ENCODE measurements around the gene OR5M8.

OR5M8 gene

GRCh38 chr11:56491270-56491669, at the start of gene OR5M8:
Gene OR5M8, minus strand, starts transcription at chr11:56491370. Its CDS starts 0 bp downstream, at chr11:56491370.
- no peak for DNase-seq

- DNase-seq, result no peak
Observed at GRCh38 chr11:56533054-56533740, 42.0 kb upstream of the OR5M8 start.

GRCh38 chr11:56531856-56532255, 40.7 kb upstream of the OR5M8 start:
- DNase-seq, result no peak

- no peak for DNase-seq
Observed at GRCh38 chr11:56522008-56522407, 30.8 kb upstream of the OR5M8 start.

GRCh38 chr11:56513280-56513679, 22.1 kb upstream of the OR5M8 start:
- DNase-seq, result no peak

GRCh38 chr11:56509439-56509838, 18.3 kb upstream of the OR5M8 start:
- DNase-seq, result no peak

- no peak for DNase-seq
Observed at GRCh38 chr11:56497010-56497409, 5.8 kb upstream of the OR5M8 start.

- DNase-seq, result no peak
Observed at GRCh38 chr11:56495117-56495516, 3.9 kb upstream of the OR5M8 start.

- DNase-seq, result no peak
Observed at GRCh38 chr11:56486801-56487200, 4.4 kb downstream of the OR5M8 start.

GRCh38 chr11:56474729-56475235, 16.4 kb downstream of the OR5M8 start:
- DNase-seq, result no peak

GRCh38 chr11:56473252-56473651, 17.9 kb downstream of the OR5M8 start, which contains the start of gene OR5M3:
Gene OR5M3, minus strand, starts transcription at chr11:56473352. Its CDS starts 2,855 bp downstream, at chr11:56470497.
- DNase-seq, result no peak

- DNase-seq, result no peak
Observed at GRCh38 chr11:56457076-56457475, 34.1 kb downstream of the OR5M8 start.

- no peak for DNase-seq
Observed at GRCh38 chr11:56453521-56453920, 37.6 kb downstream of the OR5M8 start.
